Loucy (cell line): ENCODE measurements around the gene WNT3.

Experiments
- EZH2phosphoT487 ChIP-seq: fragments of 200-600 bp; IDR thresholded peaks from 2 replicates; pipeline ENCODE4 v1.6.1; 2018; ENCODE audit warnings: antibody characterized with exemption, mild to moderate bottlenecking, moderate library complexity, borderline replicate concordance
- TF ChIP-seq, protein P1 (sequence below): fragments of 200-600 bp; sonication (generic); conservative IDR thresholded peaks from 2 replicates; pipeline ENCODE4 v1.5.1; 2014; ENCODE audit warnings: mild to moderate bottlenecking, antibody characterized with exemption, low read length

DNA sequence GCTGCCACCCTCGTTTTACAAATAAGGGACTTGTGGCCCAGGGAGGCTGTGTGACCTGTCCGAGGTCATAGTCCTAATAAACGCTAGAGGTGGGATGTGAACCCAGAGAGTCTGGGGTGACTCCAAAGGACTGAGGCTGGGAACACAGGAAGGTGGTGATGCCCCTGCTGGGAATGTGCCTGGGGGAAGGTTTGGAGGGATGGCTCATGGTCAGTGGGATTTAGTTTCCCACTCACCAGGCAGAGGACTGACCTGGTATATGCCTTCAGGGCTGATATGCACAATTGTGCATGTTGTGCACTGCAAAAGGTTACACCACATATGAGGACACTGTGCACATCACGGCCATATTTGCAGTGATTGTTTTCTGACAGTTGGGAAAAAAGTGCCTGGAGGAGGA, 19.0 kb upstream of the WNT3 start:
- TF ChIP-seq, protein P1, sequence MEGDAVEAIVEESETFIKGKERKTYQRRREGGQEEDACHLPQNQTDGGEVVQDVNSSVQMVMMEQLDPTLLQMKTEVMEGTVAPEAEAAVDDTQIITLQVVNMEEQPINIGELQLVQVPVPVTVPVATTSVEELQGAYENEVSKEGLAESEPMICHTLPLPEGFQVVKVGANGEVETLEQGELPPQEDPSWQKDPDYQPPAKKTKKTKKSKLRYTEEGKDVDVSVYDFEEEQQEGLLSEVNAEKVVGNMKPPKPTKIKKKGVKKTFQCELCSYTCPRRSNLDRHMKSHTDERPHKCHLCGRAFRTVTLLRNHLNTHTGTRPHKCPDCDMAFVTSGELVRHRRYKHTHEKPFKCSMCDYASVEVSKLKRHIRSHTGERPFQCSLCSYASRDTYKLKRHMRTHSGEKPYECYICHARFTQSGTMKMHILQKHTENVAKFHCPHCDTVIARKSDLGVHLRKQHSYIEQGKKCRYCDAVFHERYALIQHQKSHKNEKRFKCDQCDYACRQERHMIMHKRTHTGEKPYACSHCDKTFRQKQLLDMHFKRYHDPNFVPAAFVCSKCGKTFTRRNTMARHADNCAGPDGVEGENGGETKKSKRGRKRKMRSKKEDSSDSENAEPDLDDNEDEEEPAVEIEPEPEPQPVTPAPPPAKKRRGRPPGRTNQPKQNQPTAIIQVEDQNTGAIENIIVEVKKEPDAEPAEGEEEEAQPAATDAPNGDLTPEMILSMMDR: no peak
- no peak for TF ChIP-seq EZH2phosphoT487
